GM21526 (cell line): ENCODE measurements around the gene RAET1E.
"Not testable (repeated sequence)": the region's sequence is repeated elsewhere in the genome, so short reads cannot be mapped to it uniquely, and the experiment has no call there.

Source experiments
- ATAC-seq: cut with Tn5 transposase; IDR thresholded peaks from one replicate; pipeline ENCODE4 v1.9.1; 2021; ENCODE audit warnings: moderate library complexity; ENCODE audit not compliant: unreplicated experiment, low FRiP score

Gene RAET1E

GRCh38 chr6:149912680-149913079, 14.8 kb upstream of the RAET1E start:
- ATAC-seq, result not testable (repeated sequence)

- no peak for ATAC-seq
Measured at GRCh38 chr6:149910721-149911151, 12.8 kb upstream of the RAET1E start.

- no peak for ATAC-seq
Measured at GRCh38 chr6:149909701-149910470, 12.0 kb upstream of the RAET1E start.

GRCh38 chr6:149908480-149908879, 10.6 kb upstream of the RAET1E start:
- ATAC-seq, result not testable (repeated sequence)

- no peak for ATAC-seq
Measured at GRCh38 chr6:149907317-149907716, 9.4 kb upstream of the RAET1E start.

- no peak for ATAC-seq
Measured at GRCh38 chr6:149906405-149906804, 8.5 kb upstream of the RAET1E start.

GRCh38 chr6:149905911-149906371, 8.0 kb upstream of the RAET1E start:
- no peak for ATAC-seq

GRCh38 chr6:149905371-149905910, 7.5 kb upstream of the RAET1E start:
- no peak for ATAC-seq

- ATAC-seq, result no peak
Measured at GRCh38 chr6:149904661-149905370, 6.9 kb upstream of the RAET1E start.

GRCh38 chr6:149903938-149904611, 6.2 kb upstream of the RAET1E start:
- ATAC-seq, result no peak

GRCh38 chr6:149901444-149902140, 3.7 kb upstream of the RAET1E start:
- no peak for ATAC-seq

- no peak for ATAC-seq
Measured at GRCh38 chr6:149900620-149901443, 2.9 kb upstream of the RAET1E start.

GRCh38 chr6:149899926-149900619, 2.2 kb upstream of the RAET1E start:
- ATAC-seq, result no peak

- ATAC-seq, result no peak
Measured at GRCh38 chr6:149899486-149899885, 1.6 kb upstream of the RAET1E start.

GRCh38 chr6:149898966-149899365, 1.1 kb upstream of the RAET1E start:
- ATAC-seq, result no peak

GRCh38 chr6:149897015-149897697, 757 bp downstream of the RAET1E start:
- no peak for ATAC-seq

- no peak for ATAC-seq
Measured at GRCh38 chr6:149896491-149896890, 1.4 kb downstream of the RAET1E start.

- no peak for ATAC-seq
Measured at GRCh38 chr6:149895833-149896271, 2.1 kb downstream of the RAET1E start.
